K562 (cell line): ENCODE measurements around the gene PDE1C. TPM values are rescaled to one million over a fixed set of nuclear protein-coding genes. Genes with fewer than 3 reads are reported as not detected.

Experiments
- ATAC-seq: fragments of 200-7000 bp; cut with Tn5 transposase; 3 replicates; pipeline ENCODE4 v1.9.1; 2020; ENCODE audit warnings: moderate library complexity
- BruUV-seq: library from RNA; stranded (reverse); fragments of 400-500 nt; replicated peaks from 2 replicates; lab custom pipeline; 2021; lab: Mats Ljungman, UMichigan
- CTCF ChIA-PET: fragments of 300-600 bp; formaldehyde crosslinking; extraction: SDS; loops from one replicate; lab custom pipeline; 2021; ENCODE audit warnings: low intra/inter-chr PET ratio; lab: Yijun Ruan, JAX
- POLR2A ChIA-PET: fragments of 300-600, 350-650 bp; sonication (Branson Sonifier 250); formaldehyde crosslinking; extraction: SDS; loops from one replicate; lab custom pipeline; 2021; ENCODE audit warnings: antibody characterized with exemption, inconsistent platforms; lab: Yijun Ruan, JAX
- DNase-seq, 4 experiments: peaks; one replicate each; pipeline versions ENCODE4 v3.0.0 to v3.0.0-alpha.2; 2011 to 2018; ENCODE audit warnings: low spot score in 3 of 4, mixed read lengths in 3 of 4; ENCODE audit errors: extremely low read depth in 1 of 4
- FAIRE-seq: peaks from 2 replicates; lab custom pipeline; 2011; peaks lifted over from hg19 to GRCh38; lab: Jason Lieb, UNC
- H2AFZ ChIP-seq: 2 replicates; pipeline ENCODE4 v1.6.0; 2011; ENCODE audit warnings: low read depth, low read length, control low read depth, inconsistent platforms
- H3K27ac ChIP-seq: fragments of 200-600 bp; 3 replicates; pipeline ENCODE4 v1.8.0; 2011; ENCODE audit warnings: low read depth, mild to moderate bottlenecking, control low read depth, inconsistent platforms, low read length, moderate library complexity, mixed read lengths; ENCODE audit errors: extremely low read depth
- H3K27me3 ChIP-seq, 2 experiments: fragments of 300-600 bp in 1 of 2; 2 replicates in 1 of 2; 3 replicates in 1 of 2; pipeline versions ENCODE4 v1.6.0 to v1.8.0; 2011; ENCODE audit warnings: inconsistent platforms in 2 of 2, low read length in 2 of 2, mild to moderate bottlenecking in 1 of 2, mixed read lengths in 1 of 2, moderate library complexity in 1 of 2; ENCODE audit not compliant: control insufficient read depth in 2 of 2, insufficient read depth in 2 of 2
- H3K36me3 ChIP-seq: fragments of 300-600 bp; 3 replicates; pipeline ENCODE4 v1.8.0; 2011; ENCODE audit warnings: mild to moderate bottlenecking, low read length, inconsistent platforms; ENCODE audit not compliant: control insufficient read depth, insufficient read depth
- H3K4me1 ChIP-seq, 2 experiments: fragments of 200-600 bp in 1 of 2; replicated peaks in 1 of 2; 2 replicates in 1 of 2; 3 replicates in 1 of 2; pipeline versions ENCODE4 v1.5.1 to v1.8.0; 2011; ENCODE audit warnings: inconsistent platforms in 2 of 2, low read length in 2 of 2, mild to moderate bottlenecking in 1 of 2, mixed read lengths in 1 of 2, moderate library complexity in 1 of 2; ENCODE audit not compliant: control insufficient read depth in 2 of 2, insufficient read depth in 2 of 2
- H3K4me2 ChIP-seq: 2 replicates; pipeline ENCODE4 v1.6.1; 2011; ENCODE audit warnings: low read length, control low read depth, inconsistent platforms, mixed read lengths; ENCODE audit not compliant: insufficient read depth
- H3K4me3 ChIP-seq: fragments of 200-600 bp; sonication (generic), shearing (Covaris generic); 2 replicates; pipeline ENCODE4 v1.5.1; 2016; ENCODE audit warnings: control low read depth, inconsistent platforms
- H3K79me2 ChIP-seq: fragments of 200-600 bp; 3 replicates; pipeline ENCODE4 v1.8.0; 2011; ENCODE audit warnings: low read length, inconsistent platforms; ENCODE audit not compliant: control insufficient read depth, insufficient read depth
- H3K9ac ChIP-seq, 2 experiments: 2 replicates each; pipeline versions ENCODE4 v1.6.0 to v1.6.1; 2011; ENCODE audit warnings: low read depth in 2 of 2, low read length in 2 of 2, control low read depth in 1 of 2, inconsistent platforms in 1 of 2, mild to moderate bottlenecking in 1 of 2, mixed read lengths in 1 of 2; ENCODE audit not compliant: insufficient read depth in 1 of 2
- H3K9me1 ChIP-seq: one replicate; pipeline ENCODE4 v1.6.0; 2011; ENCODE audit warnings: inconsistent platforms, mild to moderate bottlenecking, low read length, moderate library complexity; ENCODE audit not compliant: control insufficient read depth, insufficient read depth
- H3K9me3 ChIP-seq: replicated peaks from 2 replicates; pipeline ENCODE4 v1.5.1; 2011; ENCODE audit warnings: low read depth, low read length, inconsistent platforms; ENCODE audit not compliant: control insufficient read depth, insufficient read depth
- H4K20me1 ChIP-seq: replicated peaks from 2 replicates; pipeline ENCODE4 v1.6.1; 2011; ENCODE audit warnings: low read length, inconsistent platforms, mixed read lengths; ENCODE audit not compliant: control insufficient read depth, insufficient read depth
- DLX4 ChIP-seq: fragments of 250-450 bp; sonication (Bioruptor Pico); IDR thresholded peaks from 2 replicates; pipeline ENCODE4 v1.6.1; 2021; ENCODE audit warnings: mild to moderate bottlenecking
- ELF4 ChIP-seq: fragments of 450-650 bp; formaldehyde crosslinking; IDR thresholded peaks from 2 replicates; pipeline ENCODE4 v1.4.0; 2022; ENCODE audit warnings: missing genetic modification characterization
- IRF2 ChIP-seq: sonication (generic); formaldehyde crosslinking; IDR thresholded peaks from 2 replicates; pipeline ENCODE4 v1.8.1; 2022; ENCODE audit warnings: mild to moderate bottlenecking, missing genetic modification reagents
- MTA1 ChIP-seq: fragments of 450-650 bp; IDR thresholded peaks from 2 replicates; pipeline ENCODE4 v1.6.1; 2017; ENCODE audit warnings: borderline replicate concordance
- NR1H2 ChIP-seq: sonication (generic); formaldehyde crosslinking; IDR thresholded peaks from 2 replicates; pipeline ENCODE4 v1.4.0; 2020; ENCODE audit warnings: mild to moderate bottlenecking, missing genetic modification reagents
- PHTF2 ChIP-seq: fragments of 250-450 bp; sonication (Bioruptor Pico); IDR thresholded peaks from 2 replicates; pipeline ENCODE4 v1.5.0; 2021; ENCODE audit warnings: mild to moderate bottlenecking
- RREB1 ChIP-seq: fragments of 250-450 bp; sonication (Bioruptor Pico); IDR thresholded peaks from 2 replicates; pipeline ENCODE4 v1.4.0; 2020
- SAFB2 ChIP-seq: fragments of 200-400 bp; formaldehyde crosslinking; IDR thresholded peaks from 2 replicates; pipeline ENCODE4 v1.6.1; 2018; ENCODE audit warnings: borderline replicate concordance, low read length, low read depth, moderate library complexity; ENCODE audit not compliant: severe bottlenecking
- TEAD4 ChIP-seq, 2 experiments: sonication (generic) in 1 of 2; formaldehyde crosslinking in 1 of 2; IDR thresholded peaks; 2 replicates each; pipeline versions ENCODE4 v1.6.1 to v1.8.0; 2012 to 2022; ENCODE audit warnings: borderline replicate concordance in 1 of 2, inconsistent platforms in 1 of 2, low read length in 1 of 2, mild to moderate bottlenecking in 1 of 2, missing genetic modification reagents in 1 of 2
- ZBTB2 ChIP-seq: fragments of 450-650 bp; IDR thresholded peaks from 2 replicates; pipeline ENCODE4 v1.6.1; 2016; ENCODE audit warnings: antibody characterized with exemption
- ZNF212 ChIP-seq: fragments of 450-650 bp; formaldehyde crosslinking; IDR thresholded peaks from 2 replicates; pipeline ENCODE4 v1.4.0; 2020; ENCODE audit warnings: mild to moderate bottlenecking
- ZNF24 ChIP-seq: fragments of 450-650 bp; IDR thresholded peaks from 2 replicates; pipeline ENCODE4 v1.6.1; 2016
- ZNF431 ChIP-seq: sonication (generic); formaldehyde crosslinking; IDR thresholded peaks from 2 replicates; pipeline ENCODE4 v1.8.0; 2022; ENCODE audit warnings: mild to moderate bottlenecking, missing genetic modification reagents
- ZNF444 ChIP-seq: fragments of 250-450 bp; sonication (Bioruptor Pico); IDR thresholded peaks from 2 replicates; pipeline ENCODE4 v1.4.0; 2020; ENCODE audit warnings: mild to moderate bottlenecking, moderate library complexity
- ZNF589 ChIP-seq: fragments of 200-800 bp; sonication (Bioruptor generic); IDR thresholded peaks from 2 replicates; pipeline ENCODE4 v1.6.1; 2016; ENCODE audit warnings: low read depth, missing genetic modification characterization, missing compliant biosample characterization
- ZNF695 ChIP-seq: fragments of 450-650 bp; formaldehyde crosslinking; IDR thresholded peaks from 2 replicates; pipeline ENCODE4 v1.4.0; 2020; ENCODE audit warnings: mild to moderate bottlenecking, moderate library complexity
- ZSCAN29 ChIP-seq: fragments of 450-650 bp; IDR thresholded peaks from 2 replicates; pipeline ENCODE4 v1.6.1; 2017
- ZZZ3 ChIP-seq: fragments of 450-650 bp; IDR thresholded peaks from 2 replicates; pipeline ENCODE4 v1.6.1; 2016; ENCODE audit warnings: antibody characterized with exemption, mild to moderate bottlenecking, moderate library complexity
- WGBS: fragments of 100-300 bp; shearing (Covaris generic); methylation state at CpG from one replicate; pipeline ENCODE4 v1.1.6; 2016; ENCODE audit warnings: low coverage, mixed read lengths; ENCODE audit not compliant: insufficient coverage; ENCODE audit errors: missing lambda C conversion rate; 5-methylcytosine and 5-hydroxymethylcytosine counted together
- in situ Hi-C: fragments of 300-500 bp; cut with MboI; formaldehyde crosslinking; loops from 4 replicates; pipeline ENCODE4 v1.15.0; 2018; ENCODE audit warnings: inconsistent platforms, mixed read lengths
- intact Hi-C: fragments of 100-400 bp; cut with micrococcal nuclease; formaldehyde crosslinking; loops from 2 replicates; pipeline ENCODE4 v1.14.2; 2022
- polyA plus RNA-seq, 8 experiments: library from polyadenylated mRNA; depleted of rRNA in 4 of 8; stranded (reverse) in 5 of 8; unstranded in 3 of 8; fragments of >200 nt; fragmentation: Nextera tagmentation in 2 of 8; fragmentation: Illumina TruSeq in 1 of 8; extraction: Ambion mirVana in 2 of 8; extraction: Trizol in 1 of 8; gene quantifications; 2 replicates each; pipeline versions ENCODE4 v1.2.1 to v1.2.3, GENCODE V29; 2011 to 2014; ENCODE audit warnings: inconsistent platforms in 1 of 8, missing spikeins in 1 of 8
- total RNA-seq, 7 experiments: library from RNA; depleted of rRNA in 6 of 7; stranded (reverse); fragments of >200 nt in 6 of 7; fragmentation: Illumina TruSeq in 2 of 7; extraction: Trizol in 2 of 7; gene quantifications; 2 replicates each; pipeline versions ENCODE4 v1.2.1 to v1.2.3, GENCODE V29; 2011 to 2021; ENCODE audit warnings: low replicate concordance in 1 of 7

PDE1C gene
- total and polyA plus RNA-seq, 9 of the 15 experiments (the other 6 are each of a cell fraction or from before 2014, with no cell fraction given) = under 0.01 to 0.01 TPM; not detected in 7

- Histone ChIP-seq H3K4me1 (no peaks in the 10 kb centered on the region), H3K27me3 (no peaks in the 10 kb centered on the region), H4K20me1 (no peaks in the 10 kb centered on the region), H3K4me3 (no peak overlapping the region), H3K36me3 (no peaks in the 10 kb centered on the region), H3K9me3 (no peaks in the 10 kb centered on the region), H3K4me2 (no peak overlapping the region), H3K27ac (no peak overlapping the region), H2AFZ (no peak overlapping the region), H3K79me2 (no peaks in the 10 kb centered on the region), H3K9me1 (no peaks in the 10 kb centered on the region), H3K9ac (no peak overlapping the region)
- in situ Hi-C loops = no loop called here
- FAIRE-seq (no peak), DNase-seq (no peak), ATAC-seq (no peak)
- intact Hi-C loops = no loop called here
- ChIA-PET CTCF (no interaction called here), POLR2A (no interaction called here)
- no TSS peak for BruUV-seq
- WGBS = 0% methylated on average over 3 of the region's 3 CpGs
- TF ChIP-seq MTA1 (no peak), ZNF695 (CRISPR knock-in tag) (no peak), ZNF212 (CRISPR knock-in tag) (no peak), IRF2 (CRISPR knock-in tag) (no peak), ELF4 (CRISPR knock-in tag) (no peak), ZNF444 (no peak), SAFB2 (no peak), ZNF589 (CRISPR knock-in tag) (no peak), TEAD4 (IDR thresholded peaks at IDR 0.05; ENCODE audit: low read length) (no peak), TEAD4 (CRISPR knock-in tag; IDR thresholded peaks at IDR 0.05; ENCODE audit: borderline replicate concordance) (no peak), ZNF24 (no peak), ZNF431 (CRISPR knock-in tag) (no peak), ZSCAN29 (no peak), PHTF2 (no peak), ZZZ3 (no peak), RREB1 (CRISPR knock-in tag) (no peak), DLX4 (CRISPR knock-in tag) (no peak), NR1H2 (CRISPR knock-in tag) (no peak), ZBTB2 (no peak)
These were observed 186.4 kb downstream of the PDE1C start for GRCh38 chr7:31883761-31884164.
